ENCODE results near the gene RAB31. TPM values are rescaled to one million over a fixed set of nuclear protein-coding genes. Genes with fewer than 3 reads are reported as not detected.

Gene RAB31
- total RNA-seq, 1 experiment from 2014 or later, result 26.2 TPM

GRCh38 chr18:9737006-9737405 is 28.9 kb downstream of the RAB31 start:
- no peak for DNase-seq (ENCODE audit: low read depth)

GRCh38 chr18:9737472-9738121 is 29.5 kb downstream of the RAB31 start:
- DNase-seq (ENCODE audit: low read depth), result peak; percentile 77

- DNase-seq (ENCODE audit: low read depth), result no peak
Measured at GRCh38 chr18:9738266-9738969, 30.3 kb downstream of the RAB31 start.

GRCh38 chr18:9739516-9739915 is 31.4 kb downstream of the RAB31 start:
- DNase-seq (ENCODE audit: low read depth), result no peak

- no peak for DNase-seq (ENCODE audit: low read depth)
Measured at GRCh38 chr18:9740071-9740470, 32.0 kb downstream of the RAB31 start.

- peak; percentile 28 for DNase-seq (ENCODE audit: low read depth)
Measured at GRCh38 chr18:9741406-9741792, 33.3 kb downstream of the RAB31 start.

GRCh38 chr18:9741793-9742523 is 33.9 kb downstream of the RAB31 start:
- peak; percentile 67 for DNase-seq (ENCODE audit: low read depth)

GRCh38 chr18:9742524-9743131 is 34.5 kb downstream of the RAB31 start:
- DNase-seq (ENCODE audit: low read depth), result peak; percentile 54

- peak; percentile 98 for DNase-seq (ENCODE audit: low read depth)
Measured at GRCh38 chr18:9743200-9744016, 35.3 kb downstream of the RAB31 start.

GRCh38 chr18:9746958-9747357 is 38.9 kb downstream of the RAB31 start:
- peak; percentile 44 for DNase-seq (ENCODE audit: low read depth)

GRCh38 chr18:9749611-9750010 is 41.5 kb downstream of the RAB31 start:
- no peak for DNase-seq (ENCODE audit: low read depth)

- no peak for DNase-seq (ENCODE audit: low read depth)
Measured at GRCh38 chr18:9750112-9750511, 42.0 kb downstream of the RAB31 start.

- DNase-seq (ENCODE audit: low read depth), result no peak
Measured at GRCh38 chr18:9750606-9751304, 42.7 kb downstream of the RAB31 start.

GRCh38 chr18:9751371-9752031 is 43.4 kb downstream of the RAB31 start:
- DNase-seq (ENCODE audit: low read depth), result no peak

- no peak for DNase-seq (ENCODE audit: low read depth)
Measured at GRCh38 chr18:9753846-9754245, 45.7 kb downstream of the RAB31 start.

- DNase-seq (ENCODE audit: low read depth), result no peak
Measured at GRCh38 chr18:9755110-9755509, 47.0 kb downstream of the RAB31 start.

GRCh38 chr18:9755615-9756014 is 47.5 kb downstream of the RAB31 start:
- DNase-seq (ENCODE audit: low read depth), result no peak

- DNase-seq (ENCODE audit: low read depth), result no peak
Measured at GRCh38 chr18:9756271-9756932, 48.3 kb downstream of the RAB31 start.

GRCh38 chr18:9756933-9757470 is 48.9 kb downstream of the RAB31 start:
- no peak for DNase-seq (ENCODE audit: low read depth)
